ENCODE data around the gene KLK10. TPM values are rescaled to one million over a fixed set of nuclear protein-coding genes. Genes with fewer than 3 reads are reported as not detected.
"Not testable (repeated sequence)": the region's sequence is repeated elsewhere in the genome, so short reads cannot be mapped to it uniquely, and the experiment has no call there.

The KLK10 gene
- total RNA-seq, 1 donor from 2014 or later = 11.1 TPM

- H3K4me1 Mint-ChIP-seq (ENCODE audit: unreplicated experiment) = no peaks in the 10 kb centered on the region
- no peak overlapping the region for H3K4me3 Mint-ChIP-seq (ENCODE audit: unreplicated experiment)
- no peaks in the 10 kb centered on the region for H3K9me3 Mint-ChIP-seq (ENCODE audit: unreplicated experiment)
- H3K36me3 Mint-ChIP-seq (ENCODE audit: low read depth, unreplicated experiment) = no peaks in the 10 kb centered on the region
- DNase-seq (ENCODE audit: low spot score) = no peak
- H3K27me3 Mint-ChIP-seq (ENCODE audit: unreplicated experiment) = peaks cover 12% of the 10 kb centered on the region
- no peak overlapping the region for H3K27ac Mint-ChIP-seq (ENCODE audit: unreplicated experiment)
- no peak for TF ChIP-seq CTCF (IDR thresholded peaks at IDR 0.05; ENCODE audit: unreplicated experiment)
These were observed 19.1 kb downstream of the KLK10 start for GRCh38 chr19:51000426-51000825.

GRCh38 chr19:50998686-50999085 lies 20.8 kb downstream of the KLK10 start:
- Mint-ChIP-seq H3K36me3 (ENCODE audit: low read depth, unreplicated experiment) (no peaks in the 10 kb centered on the region), H3K9me3 (ENCODE audit: unreplicated experiment) (no peaks in the 10 kb centered on the region), H3K27me3 (ENCODE audit: unreplicated experiment) (peaks cover 11% of the 10 kb centered on the region), H3K4me3 (ENCODE audit: unreplicated experiment) (no peak overlapping the region), H3K27ac (ENCODE audit: unreplicated experiment) (no peak overlapping the region), H3K4me1 (ENCODE audit: unreplicated experiment) (no peaks in the 10 kb centered on the region)
- TF ChIP-seq CTCF (IDR thresholded peaks at IDR 0.05; ENCODE audit: unreplicated experiment) = no peak
- no peak for DNase-seq (ENCODE audit: low spot score)

GRCh38 chr19:50998061-50998460 lies 21.4 kb downstream of the KLK10 start:
- H3K4me3 Mint-ChIP-seq (ENCODE audit: unreplicated experiment) = no peak overlapping the region
- H3K4me1 Mint-ChIP-seq (ENCODE audit: unreplicated experiment) = no peaks in the 10 kb centered on the region
- no peak for TF ChIP-seq CTCF (IDR thresholded peaks at IDR 0.05; ENCODE audit: unreplicated experiment)
- no peak overlapping the region for H3K27ac Mint-ChIP-seq (ENCODE audit: unreplicated experiment)
- no peak for DNase-seq (ENCODE audit: low spot score)
- H3K27me3 Mint-ChIP-seq (ENCODE audit: unreplicated experiment) = peaks cover 11% of the 10 kb centered on the region
- H3K36me3 Mint-ChIP-seq (ENCODE audit: low read depth, unreplicated experiment) = no peaks in the 10 kb centered on the region
- H3K9me3 Mint-ChIP-seq (ENCODE audit: unreplicated experiment) = no peaks in the 10 kb centered on the region

GRCh38 chr19:50994129-50994528 lies 25.4 kb downstream of the KLK10 start:
- TF ChIP-seq CTCF (IDR thresholded peaks at IDR 0.05; ENCODE audit: unreplicated experiment) = no peak
- H3K27ac Mint-ChIP-seq (ENCODE audit: unreplicated experiment) = no peak overlapping the region

GRCh38 chr19:50992666-50993035 lies 26.9 kb downstream of the KLK10 start:
- no peak for DNase-seq (ENCODE audit: low spot score)
- Mint-ChIP-seq H3K4me1 (ENCODE audit: unreplicated experiment) (no peaks in the 10 kb centered on the region), H3K27ac (ENCODE audit: unreplicated experiment) (no peak overlapping the region), H3K36me3 (ENCODE audit: low read depth, unreplicated experiment) (no peaks in the 10 kb centered on the region), H3K27me3 (ENCODE audit: unreplicated experiment) (peaks cover 6% of the 10 kb centered on the region), H3K4me3 (ENCODE audit: unreplicated experiment) (no peak overlapping the region), H3K9me3 (ENCODE audit: unreplicated experiment) (no peaks in the 10 kb centered on the region)
- no peak for TF ChIP-seq CTCF (IDR thresholded peaks at IDR 0.05; ENCODE audit: unreplicated experiment)

More at GRCh38 chr19:50994129-50994528, 25.4 kb downstream of the KLK10 start:
- H3K9me3 Mint-ChIP-seq (ENCODE audit: unreplicated experiment) = no peaks in the 10 kb centered on the region
- peaks cover 9% of the 10 kb centered on the region for H3K27me3 Mint-ChIP-seq (ENCODE audit: unreplicated experiment)
- DNase-seq (ENCODE audit: low spot score) = no peak
- H3K4me1 Mint-ChIP-seq (ENCODE audit: unreplicated experiment) = no peaks in the 10 kb centered on the region
- H3K4me3 Mint-ChIP-seq (ENCODE audit: unreplicated experiment) = no peak overlapping the region
- no peaks in the 10 kb centered on the region for H3K36me3 Mint-ChIP-seq (ENCODE audit: low read depth, unreplicated experiment)

- DNase-seq (ENCODE audit: low spot score); H3K9me3 Mint-ChIP-seq (ENCODE audit: unreplicated experiment); H3K27me3 Mint-ChIP-seq (ENCODE audit: unreplicated experiment); H3K36me3 Mint-ChIP-seq (ENCODE audit: low read depth, unreplicated experiment); H3K27ac Mint-ChIP-seq (ENCODE audit: unreplicated experiment); H3K4me3 Mint-ChIP-seq (ENCODE audit: unreplicated experiment); H3K4me1 Mint-ChIP-seq (ENCODE audit: unreplicated experiment): not testable (repeated sequence)
These were observed 35.1 kb downstream of the KLK10 start for GRCh38 chr19:50984416-50984815.
